ENCODE measurements around the gene ARID1B. TPM values are rescaled to one million over a fixed set of nuclear protein-coding genes. Genes with fewer than 3 reads are reported as not detected.

The ARID1B gene
- total RNA-seq, 1 donor from 2014 or later = 75.4 TPM

GRCh38 chr6:156933201-156934068, 156.3 kb downstream of the ARID1B start:
- H3K4me2 ChIP-seq (ENCODE audit: low read length) = no peak overlapping the region
- FAIRE-seq (no peak), DNase-seq (ENCODE audit: low read depth) (no peak)
- no peaks in the 10 kb centered on the region for H3K27me3 ChIP-seq (ENCODE audit: insufficient read depth, low read length)
- H3K36me3 ChIP-seq (ENCODE audit: insufficient read depth, low read length) = no peaks in the 10 kb centered on the region
- peaks cover 68% of the 10 kb centered on the region for H4K20me1 ChIP-seq (ENCODE audit: insufficient read depth, low read length)
- no peaks in the 10 kb centered on the region for H3K4me1 ChIP-seq (ENCODE audit: insufficient read depth, low read length)
- H3K9ac ChIP-seq (ENCODE audit: low read length) = no peak overlapping the region
- H3K27ac ChIP-seq (ENCODE audit: low read depth, low read length) = no peak overlapping the region
- no peaks in the 10 kb centered on the region for H3K9me3 ChIP-seq (ENCODE audit: insufficient read depth, low read depth, low read length)
- H3K36me3 Mint-ChIP-seq (ENCODE audit: low read depth, unreplicated experiment) = peaks cover 4% of the 10 kb centered on the region
- H3K27ac Mint-ChIP-seq (ENCODE audit: unreplicated experiment) = no peak overlapping the region
- H2AFZ ChIP-seq (ENCODE audit: low read depth, low read length) = no peak overlapping the region
- H3K79me2 ChIP-seq (ENCODE audit: insufficient read depth, low read length) = peaks cover 67% of the 10 kb centered on the region
- no peak overlapping the region for H3K4me3 ChIP-seq (ENCODE audit: insufficient read depth, low read depth, low read length)
- H3K27me3 Mint-ChIP-seq (ENCODE audit: low read depth, unreplicated experiment) = no peaks in the 10 kb centered on the region
- TF ChIP-seq EZH2 (IDR thresholded peaks at IDR 0.05; ENCODE audit: insufficient read depth, low read length) = no peak
- TF ChIP-seq, protein P1, sequence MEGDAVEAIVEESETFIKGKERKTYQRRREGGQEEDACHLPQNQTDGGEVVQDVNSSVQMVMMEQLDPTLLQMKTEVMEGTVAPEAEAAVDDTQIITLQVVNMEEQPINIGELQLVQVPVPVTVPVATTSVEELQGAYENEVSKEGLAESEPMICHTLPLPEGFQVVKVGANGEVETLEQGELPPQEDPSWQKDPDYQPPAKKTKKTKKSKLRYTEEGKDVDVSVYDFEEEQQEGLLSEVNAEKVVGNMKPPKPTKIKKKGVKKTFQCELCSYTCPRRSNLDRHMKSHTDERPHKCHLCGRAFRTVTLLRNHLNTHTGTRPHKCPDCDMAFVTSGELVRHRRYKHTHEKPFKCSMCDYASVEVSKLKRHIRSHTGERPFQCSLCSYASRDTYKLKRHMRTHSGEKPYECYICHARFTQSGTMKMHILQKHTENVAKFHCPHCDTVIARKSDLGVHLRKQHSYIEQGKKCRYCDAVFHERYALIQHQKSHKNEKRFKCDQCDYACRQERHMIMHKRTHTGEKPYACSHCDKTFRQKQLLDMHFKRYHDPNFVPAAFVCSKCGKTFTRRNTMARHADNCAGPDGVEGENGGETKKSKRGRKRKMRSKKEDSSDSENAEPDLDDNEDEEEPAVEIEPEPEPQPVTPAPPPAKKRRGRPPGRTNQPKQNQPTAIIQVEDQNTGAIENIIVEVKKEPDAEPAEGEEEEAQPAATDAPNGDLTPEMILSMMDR (IDR thresholded peaks at IDR 0.05; ENCODE audit: insufficient read depth, low read depth, low read length) = no peak
- H3K4me1 Mint-ChIP-seq (ENCODE audit: low read depth, unreplicated experiment) = peaks cover 12% of the 10 kb centered on the region
- no peak overlapping the region for H3K4me3 Mint-ChIP-seq (ENCODE audit: unreplicated experiment)
- no peaks in the 10 kb centered on the region for H3K9me3 Mint-ChIP-seq (ENCODE audit: unreplicated experiment)

GRCh38 chr6:156934069-156934460, 156.9 kb downstream of the ARID1B start:
- Mint-ChIP-seq H3K4me1 (ENCODE audit: low read depth, unreplicated experiment) (peaks cover 12% of the 10 kb centered on the region), H3K9me3 (ENCODE audit: unreplicated experiment) (no peaks in the 10 kb centered on the region), H3K27ac (ENCODE audit: unreplicated experiment) (no peak overlapping the region), H3K4me3 (ENCODE audit: unreplicated experiment) (no peak overlapping the region), H3K27me3 (ENCODE audit: low read depth, unreplicated experiment) (no peaks in the 10 kb centered on the region), H3K36me3 (ENCODE audit: low read depth, unreplicated experiment) (peaks cover 3% of the 10 kb centered on the region)
- TF ChIP-seq, protein P1 (IDR thresholded peaks at IDR 0.05; ENCODE audit: insufficient read depth, low read depth, low read length) = no peak
- no peak for TF ChIP-seq EZH2 (IDR thresholded peaks at IDR 0.05; ENCODE audit: insufficient read depth, low read length)
- no peak for DNase-seq (ENCODE audit: low read depth)
- Histone ChIP-seq H3K4me1 (ENCODE audit: insufficient read depth, low read length) (no peaks in the 10 kb centered on the region), H3K79me2 (ENCODE audit: insufficient read depth, low read length) (peaks cover 70% of the 10 kb centered on the region), H3K4me2 (ENCODE audit: low read length) (no peak overlapping the region), H3K4me3 (ENCODE audit: insufficient read depth, low read depth, low read length) (no peak overlapping the region), H3K27me3 (ENCODE audit: insufficient read depth, low read length) (no peaks in the 10 kb centered on the region), H4K20me1 (ENCODE audit: insufficient read depth, low read length) (peaks cover 69% of the 10 kb centered on the region), H3K36me3 (ENCODE audit: insufficient read depth, low read length) (no peaks in the 10 kb centered on the region), H3K9ac (ENCODE audit: low read length) (no peak overlapping the region), H3K27ac (ENCODE audit: low read depth, low read length) (no peak overlapping the region), H2AFZ (ENCODE audit: low read depth, low read length) (no peak overlapping the region), H3K9me3 (ENCODE audit: insufficient read depth, low read depth, low read length) (no peaks in the 10 kb centered on the region)
- no peak for FAIRE-seq

DNA sequence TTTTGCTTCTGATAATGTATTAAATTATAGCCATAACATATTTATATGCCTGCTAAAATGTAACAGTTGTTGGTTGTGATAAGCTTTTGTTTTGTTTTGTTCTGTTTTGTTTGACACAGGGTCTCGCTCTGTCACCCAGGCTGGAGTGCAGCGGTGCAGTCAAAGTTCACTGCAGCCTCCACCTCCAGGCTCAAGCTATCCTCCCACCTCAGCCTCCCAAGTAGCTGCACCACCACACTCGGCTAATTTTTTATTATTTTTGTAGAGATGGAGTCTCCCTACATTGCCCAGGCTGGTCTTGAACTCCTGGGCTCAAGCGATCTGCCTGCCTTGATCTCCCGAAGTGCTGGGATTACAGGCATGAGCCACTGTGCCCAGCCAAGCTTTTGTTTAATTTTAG, 157.8 kb downstream of the ARID1B start:
- Histone ChIP-seq H3K9me3 (ENCODE audit: insufficient read depth, low read depth, low read length) (no peaks in the 10 kb centered on the region), H3K4me1 (ENCODE audit: insufficient read depth, low read length) (no peaks in the 10 kb centered on the region), H3K4me2 (ENCODE audit: low read length) (no peak overlapping the region), H3K27ac (ENCODE audit: low read depth, low read length) (no peak overlapping the region), H3K79me2 (ENCODE audit: insufficient read depth, low read length) (peaks cover 70% of the 10 kb centered on the region), H4K20me1 (ENCODE audit: insufficient read depth, low read length) (peaks cover 63% of the 10 kb centered on the region), H3K36me3 (ENCODE audit: insufficient read depth, low read length) (no peaks in the 10 kb centered on the region), H2AFZ (ENCODE audit: low read depth, low read length) (no peak overlapping the region), H3K9ac (ENCODE audit: low read length) (no peak overlapping the region), H3K27me3 (ENCODE audit: insufficient read depth, low read length) (no peaks in the 10 kb centered on the region), H3K4me3 (ENCODE audit: insufficient read depth, low read depth, low read length) (no peak overlapping the region)
- Mint-ChIP-seq H3K4me3 (ENCODE audit: unreplicated experiment) (no peak overlapping the region), H3K27me3 (ENCODE audit: low read depth, unreplicated experiment) (no peaks in the 10 kb centered on the region), H3K9me3 (ENCODE audit: unreplicated experiment) (no peaks in the 10 kb centered on the region), H3K4me1 (ENCODE audit: low read depth, unreplicated experiment) (peaks cover 12% of the 10 kb centered on the region), H3K27ac (ENCODE audit: unreplicated experiment) (no peak overlapping the region), H3K36me3 (ENCODE audit: low read depth, unreplicated experiment) (peaks cover 3% of the 10 kb centered on the region)
- no peak for FAIRE-seq
- DNase-seq (ENCODE audit: low read depth) = no peak
- no peak for TF ChIP-seq EZH2 (IDR thresholded peaks at IDR 0.05; ENCODE audit: insufficient read depth, low read length)
- TF ChIP-seq, protein P1 (IDR thresholded peaks at IDR 0.05; ENCODE audit: insufficient read depth, low read depth, low read length) = no peak

Data from astrocyte (in vitro differentiated cells and primary cell).